Cardiac fibroblast (primary cell): Measurements from ENCODE around the gene KCTD12.

Experiments used
- DNase-seq, 2 donors: peaks; one replicate each; pipeline versions ENCODE4 v3.0.0 to v3.0.0-alpha.2; 2010; ENCODE audit warnings: low read depth in 2 of 2
- H3K4me3 ChIP-seq, 2 donors: replicated peaks in 1 of 2; 1 replicate in 1 of 2; 2 replicates in 1 of 2; pipeline ENCODE4 v1.5.1; 2011; ENCODE audit warnings: low read depth in 2 of 2, low read length in 2 of 2, mild to moderate bottlenecking in 2 of 2, moderate library complexity in 1 of 2
- CTCF ChIP-seq: IDR thresholded peaks from one replicate; pipeline ENCODE4 v1.5.1; 2011; ENCODE audit warnings: low read depth, mild to moderate bottlenecking, low read length, inconsistent platforms

KCTD12 gene

GRCh38 chr13:76851961-76852360, 34.2 kb downstream of the KCTD12 start:
- no peak for TF ChIP-seq CTCF
- DNase-seq = no peak
- H3K4me3 ChIP-seq = no peak overlapping the region

GRCh38 chr13:76849493-76849892, 36.7 kb downstream of the KCTD12 start:
- no peak for TF ChIP-seq CTCF
- DNase-seq = no peak
- H3K4me3 ChIP-seq = no peak overlapping the region

GRCh38 chr13:76848596-76848995, 37.6 kb downstream of the KCTD12 start:
- no peak for TF ChIP-seq CTCF
- DNase-seq = peak; percentile 50 to 70
- no peak overlapping the region for H3K4me3 ChIP-seq

- TF ChIP-seq CTCF = no peak
- peak in 1 of 2 donors; percentile 44 for DNase-seq
- H3K4me3 ChIP-seq = no peak overlapping the region
Observed at GRCh38 chr13:76846363-76846762, 39.8 kb downstream of the KCTD12 start.

- no peak overlapping the region for H3K4me3 ChIP-seq
- no peak for TF ChIP-seq CTCF
- no peak for DNase-seq
Observed at GRCh38 chr13:76845865-76846264, 40.3 kb downstream of the KCTD12 start.

GRCh38 chr13:76845367-76845766, 40.8 kb downstream of the KCTD12 start:
- H3K4me3 ChIP-seq = no peak overlapping the region
- DNase-seq = no peak
- TF ChIP-seq CTCF = no peak

GRCh38 chr13:76837801-76838200, 48.4 kb downstream of the KCTD12 start:
- peak in 1 of 2 donors; percentile 38 for DNase-seq
- no peak for TF ChIP-seq CTCF
- H3K4me3 ChIP-seq = no peak overlapping the region
